Dedifferentiated amniotic fluid mesenchymal stem cell (primary cell): Measurements from ENCODE around the gene TMTC1.

Experiments used
- DNase-seq: peaks from one replicate; pipeline ENCODE4 v3.0.0-alpha.2; 2016; ENCODE audit errors: extremely low spot score

Gene TMTC1

DNA sequence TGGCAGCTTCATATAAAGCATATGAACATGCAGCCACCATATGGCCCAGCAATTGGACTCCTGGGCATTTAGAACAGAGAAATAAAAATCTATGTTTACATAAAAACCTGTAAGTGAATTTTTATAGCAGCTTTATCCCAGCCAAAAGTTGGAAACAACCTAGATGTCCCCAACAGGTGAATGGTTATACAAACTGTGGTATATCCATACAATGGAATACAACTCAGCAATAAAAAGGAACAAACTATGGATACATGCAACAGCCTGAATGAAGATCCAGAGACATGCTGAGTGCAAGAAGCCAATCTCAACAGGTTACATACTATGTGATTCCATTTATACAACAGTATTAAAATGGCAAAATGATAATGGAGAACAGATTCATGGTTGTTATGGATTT is 3.7 kb downstream of the TMTC1 start:
- no peak for DNase-seq

GRCh38 chr12:29778531-29778930 is 5.2 kb downstream of the TMTC1 start:
- DNase-seq = no peak

- no peak for DNase-seq
Measured at GRCh38 chr12:29773076-29773475, 10.7 kb downstream of the TMTC1 start.

- no peak for DNase-seq
Measured at GRCh38 chr12:29771786-29772185, 12.0 kb downstream of the TMTC1 start.

GRCh38 chr12:29771165-29771564 is 12.6 kb downstream of the TMTC1 start:
- DNase-seq = no peak

DNA sequence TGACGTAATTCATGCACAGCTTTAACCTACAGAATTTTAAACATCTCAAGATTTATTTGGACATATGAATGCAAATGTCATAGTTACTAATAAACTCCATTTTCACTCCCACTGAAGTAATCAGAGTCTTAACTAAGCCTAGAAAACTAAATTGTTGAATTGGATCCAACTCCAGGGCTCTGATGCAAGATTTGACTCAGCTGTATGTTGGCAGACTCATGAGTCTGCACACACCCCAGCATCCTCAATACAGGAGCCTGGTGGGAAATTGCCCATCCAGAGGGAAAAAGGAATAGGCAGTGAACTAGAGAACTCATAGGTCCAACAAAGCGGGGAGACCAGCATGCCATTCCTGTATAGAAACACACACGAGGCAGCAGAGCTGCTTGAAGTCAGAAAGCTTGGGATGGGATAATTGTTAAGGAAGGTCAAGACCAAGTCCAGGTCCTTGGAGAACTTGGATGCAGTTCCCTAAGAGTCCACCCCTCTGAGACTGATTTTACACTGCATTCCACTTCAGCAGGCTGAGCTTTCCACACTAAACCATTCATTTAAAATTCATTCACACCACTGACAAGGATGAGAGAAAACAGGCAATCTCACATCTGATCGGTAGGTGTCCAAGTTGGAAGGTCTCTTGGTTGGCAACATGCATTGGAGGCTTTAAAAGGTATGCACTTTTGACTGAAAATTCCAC is 14.4 kb downstream of the TMTC1 start:
- peak; percentile 83 for DNase-seq

GRCh38 chr12:29768372-29768771 is 15.4 kb downstream of the TMTC1 start:
- DNase-seq = no peak

DNA sequence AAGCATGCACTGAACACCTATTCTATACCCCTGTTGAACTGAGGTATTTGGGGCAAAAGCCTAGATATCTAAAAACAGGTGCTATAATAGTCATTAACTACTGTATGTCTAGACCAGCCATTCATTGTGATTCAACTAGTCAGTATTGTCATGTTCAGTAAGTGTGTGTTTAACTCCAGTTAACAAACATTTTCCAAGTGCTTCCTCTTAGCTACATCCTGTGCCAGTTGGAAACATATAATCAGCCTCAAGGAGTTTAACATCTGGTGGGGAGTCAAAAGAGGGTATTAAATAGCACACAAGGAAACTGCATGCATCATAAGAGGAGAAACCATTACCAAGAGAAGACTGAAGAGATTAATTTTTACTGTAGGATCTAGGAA is 20.4 kb downstream of the TMTC1 start:
- DNase-seq = no peak

- no peak for DNase-seq
Measured at GRCh38 chr12:29762637-29763300, 21.0 kb downstream of the TMTC1 start.

DNA sequence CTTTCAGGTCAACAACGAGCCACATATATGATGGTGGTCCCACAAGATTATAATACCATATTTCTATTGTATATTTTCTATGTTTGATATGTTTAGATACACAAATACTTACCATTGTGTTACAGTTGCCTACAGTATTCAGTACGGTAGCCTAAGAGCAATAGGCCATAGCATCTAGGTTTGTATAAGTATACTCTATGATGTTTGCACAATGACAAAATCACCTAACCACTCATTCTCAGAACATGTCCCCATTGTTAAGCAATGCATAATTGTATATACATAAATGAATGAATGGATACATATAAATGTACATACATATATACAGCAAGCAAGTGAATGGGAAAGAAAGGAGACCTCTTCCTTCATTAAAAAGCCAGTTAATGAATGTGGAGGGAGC is 23.8 kb downstream of the TMTC1 start:
- DNase-seq = no peak

GRCh38 chr12:29756741-29757390 is 26.9 kb downstream of the TMTC1 start:
- no peak for DNase-seq

DNA sequence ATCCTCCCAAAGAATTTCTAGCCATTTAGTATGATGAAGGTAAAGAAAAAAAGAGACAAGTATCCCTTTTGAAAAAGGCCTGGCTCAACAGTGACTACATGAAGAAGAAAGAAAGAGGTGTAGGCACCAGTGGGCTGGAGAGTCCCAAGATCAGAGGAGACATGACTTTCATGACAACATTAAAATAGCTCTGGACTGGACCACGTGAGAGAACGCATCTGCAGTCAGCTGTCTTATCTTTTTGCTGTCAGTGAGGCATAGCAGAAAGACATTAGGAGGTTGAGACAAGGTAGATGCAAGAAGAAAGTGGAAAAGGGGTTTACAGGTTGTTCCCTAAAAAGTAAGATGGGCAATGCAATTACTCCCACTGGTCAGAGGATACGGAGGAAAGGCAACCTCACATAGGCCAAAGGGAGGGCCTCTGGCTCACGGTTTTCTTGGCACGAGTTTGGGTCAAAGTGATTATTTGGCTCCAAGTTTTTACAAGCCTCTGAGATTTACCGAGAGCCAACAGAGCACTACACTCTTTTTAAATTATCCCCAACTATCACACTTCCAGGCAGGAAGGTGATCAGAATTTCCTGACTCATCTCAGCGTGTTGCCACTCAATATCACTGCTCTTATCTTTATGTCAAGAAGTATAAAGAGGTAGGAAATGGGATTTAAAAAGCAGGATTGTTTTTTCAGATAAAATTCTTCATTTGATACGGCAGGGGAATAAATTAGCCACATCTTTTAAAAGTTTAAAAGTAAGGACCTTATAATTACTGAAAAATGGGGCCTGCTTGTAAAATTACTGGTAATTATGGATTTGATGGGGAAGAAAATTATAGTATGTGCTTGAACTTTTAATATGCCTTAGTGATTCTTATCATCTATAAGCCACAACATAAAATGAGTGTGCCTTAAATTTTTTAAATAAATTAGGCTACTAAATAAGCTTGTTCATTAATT is 29.2 kb downstream of the TMTC1 start:
- no peak for DNase-seq

- DNase-seq = no peak
Measured at GRCh38 chr12:29752121-29752520, 31.6 kb downstream of the TMTC1 start.

DNA sequence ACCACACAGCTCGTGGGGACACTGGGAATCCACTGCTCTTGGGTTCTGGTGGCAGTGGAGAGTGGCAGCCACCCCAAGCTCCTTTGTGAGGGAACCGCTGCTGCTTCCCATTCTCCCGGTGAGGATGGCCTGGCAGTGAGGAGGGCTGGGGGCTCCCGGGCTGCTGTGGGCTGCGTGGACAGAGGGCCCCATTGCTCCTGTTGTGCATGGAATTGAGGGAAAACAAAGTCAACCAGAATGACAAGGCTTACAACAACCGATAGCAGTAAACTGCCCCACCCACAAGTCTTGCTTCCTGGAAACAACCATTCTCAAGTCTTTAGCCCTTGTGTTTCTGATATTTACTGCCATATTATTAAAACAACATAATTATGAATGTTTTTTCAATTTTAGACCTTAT is 32.1 kb downstream of the TMTC1 start:
- no peak for DNase-seq

GRCh38 chr12:29750928-29751220 is 32.9 kb downstream of the TMTC1 start:
- no peak for DNase-seq

GRCh38 chr12:29750131-29750927 is 33.4 kb downstream of the TMTC1 start:
- no peak for DNase-seq

- DNase-seq = no peak
Measured at GRCh38 chr12:29744365-29744764, 39.4 kb downstream of the TMTC1 start.

DNA sequence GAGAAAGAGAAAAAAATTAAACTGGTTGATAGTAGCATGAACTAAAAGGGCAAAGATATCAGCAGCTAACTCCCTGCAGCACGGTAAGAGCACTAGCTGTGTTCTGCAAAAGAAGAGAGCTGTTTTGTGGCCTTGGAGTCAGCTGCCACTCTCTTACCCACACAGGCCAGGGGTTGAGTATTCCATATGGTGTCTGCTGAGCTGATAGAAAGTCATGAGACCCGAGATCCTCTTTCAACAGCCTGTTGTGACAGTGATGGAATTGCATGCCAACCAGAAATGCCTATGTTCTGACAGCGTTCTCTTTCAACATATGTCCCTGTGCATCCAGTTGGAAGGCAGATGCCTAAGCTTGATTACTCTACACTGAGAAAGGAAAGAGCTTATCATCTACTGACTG is 39.9 kb downstream of the TMTC1 start:
- DNase-seq = peak; percentile 82

- DNase-seq = no peak
Measured at GRCh38 chr12:29743077-29743476, 40.7 kb downstream of the TMTC1 start.

DNA sequence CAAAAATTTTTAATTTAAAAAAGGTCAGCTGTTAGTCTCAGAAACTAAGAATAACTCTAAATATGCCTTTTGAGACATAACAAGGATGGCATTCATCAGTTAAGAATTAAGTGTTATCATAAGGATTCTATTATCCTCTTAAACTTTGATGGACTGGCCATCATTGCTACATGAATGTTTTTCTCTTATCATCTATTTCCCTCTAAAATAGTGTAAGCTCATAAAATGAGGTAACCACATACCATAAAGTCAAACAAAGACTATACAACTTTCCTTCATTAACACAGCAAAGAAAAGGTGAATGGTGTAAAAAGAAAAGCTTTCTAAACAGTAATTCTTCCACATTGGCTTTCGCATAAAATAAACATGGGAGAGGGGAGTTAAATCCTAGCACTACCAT is 41.1 kb downstream of the TMTC1 start:
- DNase-seq = no peak
